ENCODE measurements around the gene DNM2. TPM values are rescaled to one million over a fixed set of nuclear protein-coding genes. Genes with fewer than 3 reads are reported as not detected.
"Not testable (repeated sequence)": the region's sequence is repeated elsewhere in the genome, so short reads cannot be mapped to it uniquely, and the experiment has no call there.

DNM2 gene
- total RNA-seq, 4 donors from 2014 or later = 469 to 1,152 (median 585) TPM

GRCh38 chr19:10752913-10753704 lies 35.2 kb downstream of the DNM2 start:
- no peaks in the 10 kb centered on the region for H3K36me3 ChIP-seq
- 80 to 91% methylated on average over 8 to 10 of the region's 10 CpGs for WGBS, 2 donors (ENCODE audit: low coverage in 1 of 2)
- intact Hi-C loops (cut with DNase I; ENCODE audit: low total_unique reads) (no loop called here), in situ Hi-C loops (cut with MboI; ENCODE audit: low pct_ligation_motif_present in 1 of 4, low pct_unique_long_range_greater_than_20kb in 1 of 4, low sequenced_read_pairs in 3 of 4) (no loop called here)
- DNase-seq = no peak
- TF ChIP-seq CTCF (IDR thresholded peaks at IDR 0.05) = no peak
- no peak for TF ChIP-seq POLR2A (IDR thresholded peaks at IDR 0.05)
- no peak for TF ChIP-seq POLR2AphosphoS5 (IDR thresholded peaks at IDR 0.05)
- TF ChIP-seq EP300 (IDR thresholded peaks at IDR 0.05; ENCODE audit: low read depth) = no peak
- peak overlapping the region; percentile 86 to 88 (median 87) for H3K27ac ChIP-seq
- no peaks in the 10 kb centered on the region for H3K27me3 ChIP-seq
- peaks cover 34 to 50% (median 48%) of the 10 kb centered on the region in 4 donors for H3K4me1 ChIP-seq
- no peaks in the 10 kb centered on the region for H3K9me3 ChIP-seq
- H3K4me3 ChIP-seq = no peak overlapping the region

GRCh38 chr19:10756371-10756770 lies 38.5 kb downstream of the DNM2 start:
- H3K36me3 ChIP-seq = peaks cover 0 to 2% (median 0%) of the 10 kb centered on the region in 4 donors
- TF ChIP-seq POLR2AphosphoS5 (IDR thresholded peaks at IDR 0.05) (no peak), POLR2A (IDR thresholded peaks at IDR 0.05) (no peak), EP300 (IDR thresholded peaks at IDR 0.05; ENCODE audit: low read depth) (no peak), CTCF (IDR thresholded peaks at IDR 0.05) (no peak)
- no peak for DNase-seq
- H3K4me1 ChIP-seq = peaks cover 24 to 46% (median 40%) of the 10 kb centered on the region in 4 donors
- H3K4me3 ChIP-seq = no peak overlapping the region
- H3K27ac ChIP-seq = no peak overlapping the region
- WGBS, 2 donors (ENCODE audit: low coverage in 1 of 2) = 81% methylated on average over 10 of the region's 10 CpGs; no CpG with 5 or more reads in 1 of the 2 donors
- H3K27me3 ChIP-seq = no peaks in the 10 kb centered on the region
- no peaks in the 10 kb centered on the region for H3K9me3 ChIP-seq
- in situ Hi-C loops (cut with MboI; ENCODE audit: low pct_ligation_motif_present in 1 of 4, low pct_unique_long_range_greater_than_20kb in 1 of 4, low sequenced_read_pairs in 3 of 4) (no loop called here), intact Hi-C loops (cut with DNase I; ENCODE audit: low total_unique reads) (no loop called here)

- no peaks in the 10 kb centered on the region for H3K27me3 ChIP-seq
- H3K9me3 ChIP-seq = no peaks in the 10 kb centered on the region
- TF ChIP-seq EP300 (IDR thresholded peaks at IDR 0.05; ENCODE audit: low read depth) = no peak
- in situ Hi-C loops (cut with MboI; ENCODE audit: low pct_ligation_motif_present in 1 of 4, low pct_unique_long_range_greater_than_20kb in 1 of 4, low sequenced_read_pairs in 3 of 4) (no loop called here), intact Hi-C loops (cut with DNase I; ENCODE audit: low total_unique reads) (no loop called here)
- H3K4me1 ChIP-seq = peaks cover 20 to 46% (median 40%) of the 10 kb centered on the region in 4 donors
- H3K4me3 ChIP-seq = no peak overlapping the region
- 92% methylated on average over 7 of the region's 7 CpGs; no CpG with 5 or more reads in 1 of the 2 donors for WGBS, 2 donors (ENCODE audit: low coverage in 1 of 2)
- H3K27ac ChIP-seq = no peak overlapping the region
- DNase-seq = no peak
- H3K36me3 ChIP-seq = peaks cover 0 to 7% (median 0%) of the 10 kb centered on the region in 4 donors
Measured at GRCh38 chr19:10756791-10757190, 38.9 kb downstream of the DNM2 start.

- intact Hi-C loops (cut with DNase I; ENCODE audit: low total_unique reads); H3K4me3 ChIP-seq; H3K9me3 ChIP-seq; H3K36me3 ChIP-seq; in situ Hi-C loops (cut with MboI; ENCODE audit: low pct_ligation_motif_present in 1 of 4, low pct_unique_long_range_greater_than_20kb in 1 of 4, low sequenced_read_pairs in 3 of 4); DNase-seq; H3K27ac ChIP-seq; H3K27me3 ChIP-seq: not testable (repeated sequence)
- peaks cover 26 to 46% (median 42%) of the 10 kb centered on the region in 4 donors for H3K4me1 ChIP-seq
- WGBS, 2 donors (ENCODE audit: low coverage in 1 of 2) = 79 to 88% methylated on average over 1 of the region's 1 CpG
Measured at GRCh38 chr19:10758050-10758449, 40.2 kb downstream of the DNM2 start.

- in situ Hi-C loops (cut with MboI; ENCODE audit: low pct_ligation_motif_present in 1 of 4, low pct_unique_long_range_greater_than_20kb in 1 of 4, low sequenced_read_pairs in 3 of 4) = no loop called here
- 72 to 82% methylated on average over 2 to 5 of the region's 5 CpGs for WGBS, 2 donors (ENCODE audit: low coverage in 1 of 2)
- no peak for DNase-seq
- Histone ChIP-seq H3K27me3 (no peaks in the 10 kb centered on the region), H3K36me3 (peaks cover 0 to 7% (median 0%) of the 10 kb centered on the region in 4 donors), H3K27ac (peak overlapping the region; percentile 83 to 93 (median 87)), H3K9me3 (no peaks in the 10 kb centered on the region), H3K4me3 (peak overlapping the region in 1 of 4 donors; percentile 0), H3K4me1 (peaks cover 33 to 55% (median 51%) of the 10 kb centered on the region in 4 donors)
- TF ChIP-seq CTCF (IDR thresholded peaks at IDR 0.05) (no peak), EP300 (IDR thresholded peaks at IDR 0.05; ENCODE audit: low read depth) (no peak), POLR2A (IDR thresholded peaks at IDR 0.05) (no peak), POLR2AphosphoS5 (IDR thresholded peaks at IDR 0.05) (no peak)
- intact Hi-C loops (cut with DNase I; ENCODE audit: low total_unique reads) = no loop called here
Measured at GRCh38 chr19:10758978-10759377, 41.1 kb downstream of the DNM2 start.
